ENCODE data around the gene NCKAP5. TPM values are rescaled to one million over a fixed set of nuclear protein-coding genes. Genes with fewer than 3 reads are reported as not detected.

NCKAP5 gene
- total and polyA plus RNA-seq, 8 donors = 0.23 to 1.5 (median 0.44) TPM

GRCh38 chr2:132725748-132726147, 842.5 kb downstream of the NCKAP5 start:
- intact Hi-C loops (cut with DNase I) = no loop called here
- Histone ChIP-seq H3K27me3 (no peaks in the 10 kb centered on the region), H3K36me3 (no peaks in the 10 kb centered on the region), H3K4me1 (no peaks in the 10 kb centered on the region), H3K27ac (no peak overlapping the region), H3K4me3 (no peak overlapping the region), H3K9me3 (no peaks in the 10 kb centered on the region)
- TF ChIP-seq CTCF (IDR thresholded peaks at IDR 0.05) = no peak
- 59 to 70% methylated on average over 9 of the region's 9 CpGs for WGBS, 2 donors
- no peak for ATAC-seq
- no peak for DNase-seq
- FAIRE-seq = no peak

- no peak for FAIRE-seq
- DNase-seq = no peak
Measured at GRCh38 chr2:132725148-132725547, 843.1 kb downstream of the NCKAP5 start.

GRCh38 chr2:132721938-132722337, 846.3 kb downstream of the NCKAP5 start:
- Histone ChIP-seq H3K27ac (no peak overlapping the region), H3K4me3 (no peak overlapping the region), H3K9me3 (no peaks in the 10 kb centered on the region), H3K27me3 (no peaks in the 10 kb centered on the region), H3K36me3 (no peaks in the 10 kb centered on the region), H3K4me1 (no peaks in the 10 kb centered on the region)
- DNase-seq (no peak), ATAC-seq (no peak), FAIRE-seq (no peak)
- 95 to 98% methylated on average over 2 of the region's 2 CpGs for WGBS, 2 donors
- intact Hi-C loops (cut with DNase I) = no loop called here
- TF ChIP-seq CTCF (IDR thresholded peaks at IDR 0.05) = no peak

More at GRCh38 chr2:132725148-132725547, 843.1 kb downstream of the NCKAP5 start:
- no peak for ATAC-seq
- no peak for TF ChIP-seq CTCF (IDR thresholded peaks at IDR 0.05)
- Histone ChIP-seq H3K4me3 (no peak overlapping the region), H3K9me3 (no peaks in the 10 kb centered on the region), H3K4me1 (no peaks in the 10 kb centered on the region), H3K27ac (no peak overlapping the region), H3K36me3 (no peaks in the 10 kb centered on the region), H3K27me3 (no peaks in the 10 kb centered on the region)
- intact Hi-C loops (cut with DNase I) = no loop called here
- 35 to 57% methylated on average over 1 of the region's 1 CpG for WGBS, 2 donors

- Histone ChIP-seq H3K9me3 (no peaks in the 10 kb centered on the region), H3K27ac (no peak overlapping the region), H3K4me1 (no peaks in the 10 kb centered on the region), H3K4me3 (no peak overlapping the region), H3K36me3 (no peaks in the 10 kb centered on the region), H3K27me3 (no peaks in the 10 kb centered on the region)
- ATAC-seq (no peak), DNase-seq (no peak), FAIRE-seq (no peak)
- 69 to 80% methylated on average over 4 of the region's 4 CpGs for WGBS, 2 donors
- intact Hi-C loops (cut with DNase I) = no loop called here
- no peak for TF ChIP-seq CTCF (IDR thresholded peaks at IDR 0.05)
Measured at GRCh38 chr2:132720393-132720792, 847.9 kb downstream of the NCKAP5 start.

GRCh38 chr2:132719480-132719879, 848.8 kb downstream of the NCKAP5 start:
- no peak for DNase-seq
- no peak for ATAC-seq
- TF ChIP-seq CTCF (IDR thresholded peaks at IDR 0.05) = no peak
- no peaks in the 10 kb centered on the region for H3K36me3 ChIP-seq
- H3K4me3 ChIP-seq = no peak overlapping the region
- WGBS, 2 donors = 57 to 77% methylated on average over 9 of the region's 9 CpGs
- H3K27ac ChIP-seq = no peak overlapping the region
- no peaks in the 10 kb centered on the region for H3K9me3 ChIP-seq
- FAIRE-seq = no peak
- no peaks in the 10 kb centered on the region for H3K4me1 ChIP-seq
- no peaks in the 10 kb centered on the region for H3K27me3 ChIP-seq
- intact Hi-C loops (cut with DNase I) = no loop called here

Measured in pancreas (tissue), 10 donors.